HepG2 (cell line): ENCODE measurements around the gene SBK3. TPM values are rescaled to one million over a fixed set of nuclear protein-coding genes. Genes with fewer than 3 reads are reported as not detected.

Experiments used
- ATAC-seq: fragments of 200-7000 bp; cut with Tn5 transposase; 3 replicates; pipeline ENCODE4 v1.9.1; 2020; ENCODE audit warnings: mild to moderate bottlenecking, moderate library complexity
- BruUV-seq: library from RNA; stranded (reverse); fragments of 400-500 nt; replicated peaks from 2 replicates; lab custom pipeline; 2021; lab: Mats Ljungman, UMichigan
- CTCF ChIA-PET: fragments of 300-600 bp; formaldehyde crosslinking; extraction: SDS; loops from one replicate; lab custom pipeline; 2021; ENCODE audit warnings: low total read pairs, inconsistent platforms, low intra/inter-chr PET ratio; lab: Yijun Ruan, JAX
- POLR2A ChIA-PET: fragments of 350-600 bp; sonication (Branson Sonifier 250); formaldehyde crosslinking; loops from one replicate; lab custom pipeline; 2020; ENCODE audit warnings: antibody characterized with exemption, inconsistent platforms; lab: Yijun Ruan, JAX
- DNase-seq: peaks from one replicate; pipeline ENCODE4 v3.0.0-alpha.2; 2015; ENCODE audit warnings: low spot score
- FAIRE-seq: peaks from 3 replicates; lab custom pipeline; 2011; peaks lifted over from hg19 to GRCh38; lab: Jason Lieb, UNC
- H2AFZ ChIP-seq: one replicate; pipeline ENCODE4 v1.6.1; 2011; ENCODE audit warnings: low read length, inconsistent platforms
- H3K27ac ChIP-seq: fragments of 300-600 bp; 3 replicates; pipeline ENCODE4 v1.8.0; 2011; ENCODE audit warnings: mixed run types, mild to moderate bottlenecking, mixed read lengths, low read length, inconsistent platforms; ENCODE audit not compliant: insufficient read depth; ENCODE audit errors: extremely low read length
- H3K27me3 ChIP-seq, 2 experiments: fragments of 200-600 bp in 1 of 2; 2 replicates in 1 of 2; 3 replicates in 1 of 2; pipeline versions ENCODE4 v1.6.0 to v1.8.0; 2011; ENCODE audit warnings: low read length in 2 of 2, mild to moderate bottlenecking in 2 of 2, moderate library complexity in 2 of 2, inconsistent platforms in 1 of 2; ENCODE audit not compliant: insufficient read depth in 2 of 2, control insufficient read depth in 1 of 2
- H3K36me3 ChIP-seq, 2 experiments: fragments of 200-600 bp in 1 of 2; replicated peaks in 1 of 2; 2 replicates in 1 of 2; 3 replicates in 1 of 2; pipeline versions ENCODE4 v1.5.1 to v1.8.0; 2011; ENCODE audit warnings: low read length in 2 of 2, inconsistent platforms in 1 of 2; ENCODE audit not compliant: insufficient read depth in 2 of 2, control insufficient read depth in 1 of 2
- H3K4me1 ChIP-seq: 2 replicates; pipeline ENCODE4 v1.5.1; 2012; ENCODE audit warnings: low read length, inconsistent platforms; ENCODE audit not compliant: insufficient read depth
- H3K4me2 ChIP-seq: 2 replicates; pipeline ENCODE4 v1.6.0; 2011; ENCODE audit warnings: low read depth, low read length, inconsistent platforms
- H3K4me3 ChIP-seq, 3 experiments: fragments of 200-600 bp in 1 of 3; sonication (generic), shearing (Covaris generic) in 1 of 3; replicated peaks in 1 of 3; 2 replicates each; pipeline ENCODE4 v1.5.1; 2011 to 2016; ENCODE audit warnings: low read length in 3 of 3, inconsistent platforms in 2 of 3, low read depth in 2 of 3, mild to moderate bottlenecking in 2 of 3, control low read depth in 1 of 3, mixed read lengths in 1 of 3; ENCODE audit not compliant: insufficient read depth in 1 of 3
- H3K79me2 ChIP-seq: one replicate; pipeline ENCODE4 v1.6.1; 2011; ENCODE audit warnings: low read length, inconsistent platforms; ENCODE audit not compliant: insufficient read depth
- H3K9ac ChIP-seq: 2 replicates; pipeline ENCODE4 v1.6.0; 2011; ENCODE audit warnings: mild to moderate bottlenecking, low read depth, low read length, inconsistent platforms; ENCODE audit not compliant: insufficient read depth
- H3K9me3 ChIP-seq: 2 replicates; pipeline ENCODE4 v1.5.1; 2012; ENCODE audit warnings: mild to moderate bottlenecking, low read length
- H4K20me1 ChIP-seq: 2 replicates; pipeline ENCODE4 v1.6.0; 2011; ENCODE audit warnings: inconsistent platforms, mild to moderate bottlenecking, low read length, moderate library complexity; ENCODE audit not compliant: insufficient read depth
- BRD4 ChIP-seq: sonication (generic); formaldehyde crosslinking; IDR thresholded peaks from 2 replicates; pipeline ENCODE4 v1.4.0; 2020; ENCODE audit warnings: missing genetic modification reagents
- DMAP1 ChIP-seq: IDR thresholded peaks from 2 replicates; pipeline ENCODE4 v1.6.1; 2016
- FOXK2 ChIP-seq: fragments of 450-650 bp; IDR thresholded peaks from 2 replicates; pipeline ENCODE4 v1.6.1; 2016
- GABPA ChIP-seq, 2 experiments: IDR thresholded peaks; 2 replicates each; pipeline ENCODE4 v1.6.1; 2011 to 2016; ENCODE audit warnings: low read depth in 2 of 2, low read length in 1 of 2, missing biosample characterization in 1 of 2, missing genetic modification characterization in 1 of 2
- KMT2A ChIP-seq: sonication (generic); formaldehyde crosslinking; IDR thresholded peaks from 2 replicates; pipeline ENCODE4 v1.4.0; 2020; ENCODE audit warnings: missing genetic modification reagents
- KMT2B ChIP-seq: IDR thresholded peaks from 2 replicates; pipeline ENCODE4 v1.6.1; 2016; ENCODE audit warnings: missing genetic modification reagents, missing compliant biosample characterization
- POLR2A ChIP-seq, 2 experiments: IDR thresholded peaks; 2 replicates each; pipeline ENCODE4 v1.6.1; 2011; ENCODE audit warnings: low read depth in 2 of 2, low read length in 2 of 2, mild to moderate bottlenecking in 1 of 2, moderate library complexity in 1 of 2; ENCODE audit not compliant: insufficient read depth in 1 of 2
- SAP130 ChIP-seq: IDR thresholded peaks from 2 replicates; pipeline ENCODE4 v1.6.1; 2016; ENCODE audit warnings: low read depth
- TEAD3 ChIP-seq: optimal IDR thresholded peaks from 2 replicates; pipeline ENCODE3; 2016; ENCODE audit warnings: borderline replicate concordance
- TGIF2 ChIP-seq: IDR thresholded peaks from 2 replicates; pipeline ENCODE4 v1.6.1; 2016; ENCODE audit warnings: control low read depth, missing compliant biosample characterization
- ZNF207 ChIP-seq: fragments of 450-650 bp; IDR thresholded peaks from 2 replicates; pipeline ENCODE4 v1.6.1; 2016; ENCODE audit warnings: antibody characterized with exemption, borderline replicate concordance
- ZNF430 ChIP-seq: sonication (generic); formaldehyde crosslinking; IDR thresholded peaks from 2 replicates; pipeline ENCODE4 v1.9.0; 2021; ENCODE audit warnings: mild to moderate bottlenecking, missing genetic modification reagents
- ZNF841 ChIP-seq: sonication (generic); formaldehyde crosslinking; IDR thresholded peaks from 2 replicates; pipeline ENCODE4 v1.8.1; 2023; ENCODE audit warnings: missing genetic modification reagents, borderline replicate concordance
- ZSCAN9 ChIP-seq: IDR thresholded peaks from 2 replicates; pipeline ENCODE4 v1.6.1; 2016; ENCODE audit warnings: borderline replicate concordance
- WGBS: methylation state at CpG from one replicate; pipeline ENCODE4 v1.1.6; 2017; ENCODE audit warnings: low lambda C conversion rate; 5-methylcytosine and 5-hydroxymethylcytosine counted together
- in situ Hi-C: cut with HindIII; loops from 2 replicates; pipeline ENCODE4 v1.10.0; 2017; ENCODE audit warnings: low pct_unique_long_range_greater_than_20kb; ENCODE audit not compliant: extremely low pct_ligation_motif_present
- intact Hi-C: fragments of 100-400 bp; cut with micrococcal nuclease; formaldehyde crosslinking; loops from one replicate; pipeline ENCODE4 v1.10.0; 2022; ENCODE audit not compliant: unreplicated experiment
- polyA plus RNA-seq, 8 experiments: library from polyadenylated mRNA; depleted of rRNA in 3 of 8; stranded (reverse) in 7 of 8; unstranded in 1 of 8; fragments of >200 nt; fragmentation: Illumina TruSeq in 4 of 8; extraction: Trizol in 4 of 8; gene quantifications; 2 replicates each; pipeline versions ENCODE4 v1.2.1 to v1.2.3, GENCODE V29; 2011 to 2016; ENCODE audit warnings: low read depth in 4 of 8, missing spikeins in 1 of 8, mixed read lengths in 1 of 8; ENCODE audit not compliant: insufficient read depth in 1 of 8
- total RNA-seq, 5 experiments: library from RNA; depleted of rRNA; stranded (reverse); fragments of >200 nt; fragmentation: Illumina TruSeq; extraction: Trizol; gene quantifications; 2 replicates each; pipeline ENCODE4 v1.2.3, GENCODE V29; 2016; ENCODE audit warnings: low read depth in 1 of 5
- TF ChIP-seq, protein P1 (sequence below): sonication (generic); formaldehyde crosslinking; IDR thresholded peaks from 2 replicates; pipeline ENCODE4 v1.4.0; 2020; ENCODE audit warnings: missing genetic modification reagents
- TF ChIP-seq, protein P2 (sequence below): IDR thresholded peaks from 2 replicates; pipeline ENCODE4 v1.6.1; 2016; ENCODE audit warnings: low read depth, control low read depth
- TF ChIP-seq, protein P3 (sequence below): sonication (generic); formaldehyde crosslinking; IDR thresholded peaks from 2 replicates; pipeline ENCODE4 v1.4.0; 2020; ENCODE audit warnings: missing genetic modification reagents

SBK3 gene
- total and polyA plus RNA-seq, 2 of the 13 experiments (the other 11 are each of a cell fraction or from before 2014, with no cell fraction given), result 0.66 to 0.77 TPM

DNA sequence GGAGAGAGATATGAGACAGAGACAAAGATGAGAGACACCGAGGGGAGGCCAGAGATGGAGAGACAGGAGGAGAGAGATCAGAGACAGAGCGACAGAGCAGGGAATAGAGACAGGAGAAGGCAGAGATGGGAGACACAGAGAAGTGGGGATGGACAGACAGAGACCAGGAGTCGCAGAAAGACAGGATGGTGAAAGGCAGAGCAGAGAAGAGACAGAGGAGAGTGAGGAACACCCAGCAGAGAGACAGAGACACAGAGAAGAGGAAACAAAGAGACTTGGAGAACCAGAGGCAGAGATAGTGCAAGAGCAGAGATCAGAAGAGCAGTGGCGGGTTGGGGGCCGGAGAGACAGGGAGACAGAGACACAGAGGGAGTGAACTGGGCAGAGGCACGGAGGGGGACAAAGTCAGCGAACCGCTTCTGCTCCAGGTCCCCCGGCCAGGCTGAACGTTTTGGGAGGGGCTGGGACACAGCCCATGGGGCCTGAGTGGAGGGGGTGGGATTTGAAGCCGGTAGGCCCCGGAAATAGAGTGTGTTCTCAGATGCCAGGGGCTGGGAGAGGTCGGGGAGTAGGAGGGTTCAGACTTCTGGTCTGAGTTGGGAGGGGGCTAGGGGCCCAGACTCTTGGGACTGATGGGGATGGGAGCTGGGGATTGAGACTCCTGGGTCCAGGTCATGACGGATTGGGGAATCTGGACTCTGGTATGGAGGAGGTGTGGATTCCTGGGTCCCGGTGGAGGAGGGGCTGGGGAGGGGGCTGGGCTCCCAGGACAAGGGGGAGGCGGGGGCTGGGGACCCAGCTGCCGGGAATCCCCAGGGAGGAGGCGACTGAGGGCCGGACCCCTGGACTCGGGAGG lies 34.7 kb upstream of the SBK3 start:
- Histone ChIP-seq H3K9me3 (no peaks in the 10 kb centered on the region), H3K27me3 (no peaks in the 10 kb centered on the region), H2AFZ (no peak overlapping the region), H3K79me2 (peaks cover 9% of the 10 kb centered on the region), H3K4me2 (peak overlapping the region; percentile 93), H3K27ac (peak overlapping the region; percentile 79), H4K20me1 (no peaks in the 10 kb centered on the region), H3K36me3 (0 out of 5 replicates have a peak, but pooled peaks cover 0 to 8% of the 10 kb centered on the region in 2 experiments), H3K4me1 (peaks cover 37% of the 10 kb centered on the region), H3K4me3 (peak overlapping the region; percentile 88 to 97 (median 95)), H3K9ac (peak overlapping the region; percentile 85)
- POLR2A ChIA-PET, result interaction anchor here (1.0 to 2.6 kb wide), 3 partner anchors 19 to 32 kb away, joined by 3 to 45 read pairs (median 11); partner anchors contain the start of genes FIZ1 and ZNF524
- no TSS peak for BruUV-seq
- CTCF ChIA-PET, result no interaction called here
- TF ChIP-seq, protein P1, sequence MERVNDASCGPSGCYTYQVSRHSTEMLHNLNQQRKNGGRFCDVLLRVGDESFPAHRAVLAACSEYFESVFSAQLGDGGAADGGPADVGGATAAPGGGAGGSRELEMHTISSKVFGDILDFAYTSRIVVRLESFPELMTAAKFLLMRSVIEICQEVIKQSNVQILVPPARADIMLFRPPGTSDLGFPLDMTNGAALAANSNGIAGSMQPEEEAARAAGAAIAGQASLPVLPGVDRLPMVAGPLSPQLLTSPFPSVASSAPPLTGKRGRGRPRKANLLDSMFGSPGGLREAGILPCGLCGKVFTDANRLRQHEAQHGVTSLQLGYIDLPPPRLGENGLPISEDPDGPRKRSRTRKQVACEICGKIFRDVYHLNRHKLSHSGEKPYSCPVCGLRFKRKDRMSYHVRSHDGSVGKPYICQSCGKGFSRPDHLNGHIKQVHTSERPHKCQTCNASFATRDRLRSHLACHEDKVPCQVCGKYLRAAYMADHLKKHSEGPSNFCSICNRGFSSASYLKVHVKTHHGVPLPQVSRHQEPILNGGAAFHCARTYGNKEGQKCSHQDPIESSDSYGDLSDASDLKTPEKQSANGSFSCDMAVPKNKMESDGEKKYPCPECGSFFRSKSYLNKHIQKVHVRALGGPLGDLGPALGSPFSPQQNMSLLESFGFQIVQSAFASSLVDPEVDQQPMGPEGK (CRISPR knock-in tag), result peak; percentile 46; the same call in 1 of the 2 replicates
- TF ChIP-seq TEAD3 (CRISPR knock-in tag), result peak; percentile 16
- TF ChIP-seq BRD4 (CRISPR knock-in tag), result 0 out of 2 replicates have a peak, but pooled peaks have one; percentile 1
- 0 out of 2 replicates have a peak, but pooled peaks have one; percentile 26 for TF ChIP-seq KMT2B (CRISPR knock-in tag)
- TF ChIP-seq KMT2A (CRISPR knock-in tag), result 0 out of 2 replicates have a peak, but pooled peaks have one; percentile 18
- TF ChIP-seq, protein P2, sequence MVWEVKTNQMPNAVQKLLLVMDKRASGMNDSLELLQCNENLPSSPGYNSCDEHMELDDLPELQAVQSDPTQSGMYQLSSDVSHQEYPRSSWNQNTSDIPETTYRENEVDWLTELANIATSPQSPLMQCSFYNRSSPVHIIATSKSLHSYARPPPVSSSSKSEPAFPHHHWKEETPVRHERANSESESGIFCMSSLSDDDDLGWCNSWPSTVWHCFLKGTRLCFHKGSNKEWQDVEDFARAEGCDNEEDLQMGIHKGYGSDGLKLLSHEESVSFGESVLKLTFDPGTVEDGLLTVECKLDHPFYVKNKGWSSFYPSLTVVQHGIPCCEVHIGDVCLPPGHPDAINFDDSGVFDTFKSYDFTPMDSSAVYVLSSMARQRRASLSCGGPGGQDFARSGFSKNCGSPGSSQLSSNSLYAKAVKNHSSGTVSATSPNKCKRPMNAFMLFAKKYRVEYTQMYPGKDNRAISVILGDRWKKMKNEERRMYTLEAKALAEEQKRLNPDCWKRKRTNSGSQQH, result 0 out of 2 replicates have a peak, but pooled peaks have one; percentile 18
- TF ChIP-seq ZNF430 (CRISPR knock-in tag), result 0 out of 2 replicates have a peak, but pooled peaks have one; percentile 24
- no peak for TF ChIP-seq GABPA (IDR thresholded peaks at IDR 0.05; ENCODE audit: low read depth, low read length)
- TF ChIP-seq GABPA (CRISPR knock-in tag; IDR thresholded peaks at IDR 0.05; ENCODE audit: low read depth), result peak; percentile 30
- peak; percentile 50; the same call in 1 of the 2 replicates for TF ChIP-seq SAP130 (CRISPR knock-in tag)
- no peak for TF ChIP-seq ZNF841 (CRISPR knock-in tag)
- TF ChIP-seq, protein P3, sequence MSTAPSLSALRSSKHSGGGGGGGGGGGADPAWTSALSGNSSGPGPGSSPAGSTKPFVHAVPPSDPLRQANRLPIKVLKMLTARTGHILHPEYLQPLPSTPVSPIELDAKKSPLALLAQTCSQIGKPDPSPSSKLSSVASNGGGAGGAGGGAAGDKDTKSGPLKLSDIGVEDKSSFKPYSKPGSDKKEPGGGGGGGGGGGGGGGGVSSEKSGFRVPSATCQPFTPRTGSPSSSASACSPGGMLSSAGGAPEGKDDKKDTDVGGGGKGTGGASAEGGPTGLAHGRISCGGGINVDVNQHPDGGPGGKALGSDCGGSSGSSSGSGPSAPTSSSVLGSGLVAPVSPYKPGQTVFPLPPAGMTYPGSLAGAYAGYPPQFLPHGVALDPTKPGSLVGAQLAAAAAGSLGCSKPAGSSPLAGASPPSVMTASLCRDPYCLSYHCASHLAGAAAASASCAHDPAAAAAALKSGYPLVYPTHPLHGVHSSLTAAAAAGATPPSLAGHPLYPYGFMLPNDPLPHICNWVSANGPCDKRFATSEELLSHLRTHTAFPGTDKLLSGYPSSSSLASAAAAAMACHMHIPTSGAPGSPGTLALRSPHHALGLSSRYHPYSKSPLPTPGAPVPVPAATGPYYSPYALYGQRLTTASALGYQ (CRISPR knock-in tag), result no peak
- TF ChIP-seq POLR2A (IDR thresholded peaks at IDR 0.05; ENCODE audit: insufficient read depth in 1 of 2, low read depth in 2 of 2, low read length in 2 of 2), result peak in 1 of 2 experiments; percentile 28; a peak in 2 of 4 replicates
- 0 out of 2 replicates have a peak, but pooled peaks have one; percentile 6 for TF ChIP-seq FOXK2
- TF ChIP-seq DMAP1 (CRISPR knock-in tag), result 0 out of 2 replicates have a peak, but pooled peaks have one; percentile 2
- peak; percentile 18; the same call in 1 of the 2 replicates for TF ChIP-seq TGIF2 (CRISPR knock-in tag)
- TF ChIP-seq ZNF207, result no peak
- no peak for TF ChIP-seq ZSCAN9 (CRISPR knock-in tag)
- DNase-seq (peak; percentile 16), ATAC-seq (peak; percentile 36), FAIRE-seq (no peak)
- WGBS, result 8% methylated on average over 15 of the region's 20 CpGs
- intact Hi-C loops, result loop anchor here (2.0 to 10.0 kb wide), 4 partner anchors 19 to 65 kb away; partner anchors contain the start of gene FIZ1
- in situ Hi-C loops, result no loop called here
